K562 (cell line): ENCODE measurements around the gene GINS2. TPM values are rescaled to one million over a fixed set of nuclear protein-coding genes. Genes with fewer than 3 reads are reported as not detected.

ENCODE experiments used
- AFF4 ChIP-seq: sonication (generic); formaldehyde crosslinking; IDR thresholded peaks from 2 replicates; pipeline ENCODE4 v1.8.0; 2023; ENCODE audit warnings: mild to moderate bottlenecking, missing genetic modification reagents
- ARHGAP35 ChIP-seq: fragments of 450-650 bp; IDR thresholded peaks from 2 replicates; pipeline ENCODE4 v1.6.1; 2018; ENCODE audit not compliant: partially characterized antibody
- CHAMP1 ChIP-seq: fragments of 450-650 bp; IDR thresholded peaks from 2 replicates; pipeline ENCODE4 v1.6.1; 2016; ENCODE audit warnings: mild to moderate bottlenecking
- CHD2 ChIP-seq: IDR thresholded peaks from 2 replicates; pipeline ENCODE4 v1.6.1; 2011; ENCODE audit warnings: low read depth, low read length
- EHMT2 ChIP-seq: fragments of 450-650 bp; IDR thresholded peaks from 2 replicates; pipeline ENCODE4 v1.6.1; 2018; ENCODE audit warnings: antibody characterized with exemption
- GATAD2B ChIP-seq: fragments of 450-650 bp; IDR thresholded peaks from 2 replicates; pipeline ENCODE4 v1.6.1; 2017; ENCODE audit warnings: mild to moderate bottlenecking, borderline replicate concordance
- ILF3 ChIP-seq: fragments of 450-650 bp; IDR thresholded peaks from 2 replicates; pipeline ENCODE4 v1.6.1; 2018; ENCODE audit warnings: antibody characterized with exemption, mild to moderate bottlenecking, moderate library complexity, borderline replicate concordance
- IRF1 ChIP-seq: sonication (generic); formaldehyde crosslinking; IDR thresholded peaks from 2 replicates; pipeline ENCODE4 v1.8.0; 2022; ENCODE audit warnings: missing genetic modification reagents, mild to moderate bottlenecking, borderline replicate concordance
- PHB ChIP-seq: fragments of 250-450 bp; sonication (Bioruptor Pico); IDR thresholded peaks from 2 replicates; pipeline ENCODE4 v1.5.0; 2021
- RBM34 ChIP-seq: fragments of 200-400 bp; formaldehyde crosslinking; IDR thresholded peaks from 2 replicates; pipeline ENCODE4 v1.6.1; 2018; ENCODE audit warnings: low read length, borderline replicate concordance; ENCODE audit not compliant: insufficient read depth
- SFPQ ChIP-seq: fragments of 200-400 bp; formaldehyde crosslinking; IDR thresholded peaks from 2 replicates; pipeline ENCODE4 v1.6.1; 2017; ENCODE audit warnings: mild to moderate bottlenecking, low read depth, low read length, moderate library complexity
- SIN3B ChIP-seq: fragments of 450-650 bp; IDR thresholded peaks from 2 replicates; pipeline ENCODE4 v1.6.1; 2017; ENCODE audit warnings: low read depth, mild to moderate bottlenecking, moderate library complexity
- ZFPM2 ChIP-seq: fragments of 250-450 bp; sonication (Bioruptor Pico); IDR thresholded peaks from 2 replicates; pipeline ENCODE4 v1.5.1; 2022; ENCODE audit warnings: mild to moderate bottlenecking
- ZNF263 ChIP-seq: sonication (generic); formaldehyde crosslinking; IDR thresholded peaks from 2 replicates; pipeline ENCODE4 v1.8.0; 2022; ENCODE audit warnings: mild to moderate bottlenecking, missing genetic modification reagents, borderline replicate concordance
- ZNF408 ChIP-seq: fragments of 250-450 bp; sonication (Bioruptor Pico); IDR thresholded peaks from 2 replicates; pipeline ENCODE4 v1.4.0; 2020; ENCODE audit warnings: low read depth, mild to moderate bottlenecking, moderate library complexity
- ZNF512 ChIP-seq: IDR thresholded peaks from 2 replicates; pipeline ENCODE4 v1.6.1; 2016; ENCODE audit warnings: missing genetic modification characterization, missing compliant biosample characterization
- polyA plus RNA-seq, 8 experiments: library from polyadenylated mRNA; depleted of rRNA in 4 of 8; stranded (reverse) in 5 of 8; unstranded in 3 of 8; fragments of >200 nt; fragmentation: Nextera tagmentation in 2 of 8; fragmentation: Illumina TruSeq in 1 of 8; extraction: Ambion mirVana in 2 of 8; extraction: Trizol in 1 of 8; gene quantifications; 2 replicates each; pipeline versions ENCODE4 v1.2.1 to v1.2.3, GENCODE V29; 2011 to 2014; ENCODE audit warnings: inconsistent platforms in 1 of 8, missing spikeins in 1 of 8
- total RNA-seq, 7 experiments: library from RNA; depleted of rRNA in 6 of 7; stranded (reverse); fragments of >200 nt in 6 of 7; fragmentation: Illumina TruSeq in 2 of 7; extraction: Trizol in 2 of 7; gene quantifications; 2 replicates each; pipeline versions ENCODE4 v1.2.1 to v1.2.3, GENCODE V29; 2011 to 2021; ENCODE audit warnings: low replicate concordance in 1 of 7

GINS2 gene
- total and polyA plus RNA-seq, 9 of the 15 experiments (the other 6 are each of a cell fraction or from before 2014, with no cell fraction given) = 40.4 to 76.2 (median 44.6) TPM

- TF ChIP-seq SFPQ = no peak
- TF ChIP-seq GATAD2B = no peak
- TF ChIP-seq ZNF408 (CRISPR knock-in tag) = no peak
- no peak for TF ChIP-seq ARHGAP35
- TF ChIP-seq EHMT2 = no peak
- no peak for TF ChIP-seq IRF1 (CRISPR knock-in tag)
- no peak for TF ChIP-seq ZFPM2 (CRISPR knock-in tag)
- TF ChIP-seq ZNF512 = no peak
- TF ChIP-seq RBM34 = no peak
- TF ChIP-seq ILF3 = no peak
- no peak for TF ChIP-seq AFF4 (CRISPR knock-in tag)
- 0 out of 2 replicates have a peak, but pooled peaks have one; percentile 15 for TF ChIP-seq ZNF263 (CRISPR knock-in tag)
- no peak for TF ChIP-seq CHD2
- TF ChIP-seq SIN3B = no peak
- no peak for TF ChIP-seq CHAMP1
- TF ChIP-seq PHB (CRISPR knock-in tag) = no peak
Measured at GRCh38 chr16:85660843-85661739, 27.7 kb downstream of the GINS2 start (continued).
